GM23338 (cell line): ENCODE data around the gene GPR135. TPM values are rescaled to one million over a fixed set of nuclear protein-coding genes. Genes with fewer than 3 reads are reported as not detected.
A peak's percentile ranks its signal among the peaks of the same experiment; 100 is the strongest.

Experiments
- ATAC-seq: fragments of 200-7000 bp; cut with Tn5 transposase; 3 replicates; pipeline ENCODE4 v1.9.1; 2020
- DNase-seq: peaks from one replicate; pipeline ENCODE4 v3.0.0-alpha.2; 2015; ENCODE audit warnings: low spot score
- H2AFZ ChIP-seq: fragments of 200-600 bp; sonication (generic); 2 replicates; pipeline ENCODE4 v1.8.0; 2016; ENCODE audit warnings: antibody characterized with exemption, mild to moderate bottlenecking, moderate library complexity
- H3F3A ChIP-seq: fragments of 200-600 bp; sonication (generic); replicated peaks from 2 replicates; pipeline ENCODE4 v1.8.0; 2017; ENCODE audit warnings: antibody characterized with exemption, mixed run types, low read depth
- H3K27ac ChIP-seq: fragments of 200-600 bp; sonication (generic); 2 replicates; pipeline ENCODE4 v1.6.1; 2016; ENCODE audit warnings: low read depth
- H3K27me3 ChIP-seq: fragments of 200-600 bp; sonication (generic); 2 replicates; pipeline ENCODE4 v1.8.0; 2016; ENCODE audit warnings: mild to moderate bottlenecking, mixed run types, moderate library complexity; ENCODE audit not compliant: insufficient read depth
- H3K36me3 ChIP-seq: fragments of 200-600 bp; sonication (generic); 2 replicates; pipeline ENCODE4 v1.8.0; 2016; ENCODE audit warnings: mild to moderate bottlenecking; ENCODE audit not compliant: insufficient read depth
- H3K4me1 ChIP-seq: fragments of 200-600 bp; sonication (generic); 2 replicates; pipeline ENCODE4 v1.8.0; 2016; ENCODE audit warnings: mild to moderate bottlenecking, moderate library complexity; ENCODE audit not compliant: insufficient read depth
- H3K4me2 ChIP-seq: fragments of 200-600 bp; sonication (generic); 2 replicates; pipeline ENCODE4 v1.7.1; 2017; ENCODE audit warnings: mixed run types
- H3K4me3 ChIP-seq: fragments of 200-600 bp; sonication (generic); 2 replicates; pipeline ENCODE4 v1.6.1; 2016; ENCODE audit warnings: mixed run types
- H3K79me2 ChIP-seq: fragments of 200-600 bp; sonication (generic); replicated peaks from 2 replicates; pipeline ENCODE4 v1.8.0; 2017; ENCODE audit warnings: mild to moderate bottlenecking; ENCODE audit not compliant: insufficient read depth
- H3K9me2 ChIP-seq: fragments of 200-600 bp; sonication (generic); 2 replicates; pipeline ENCODE4 v1.8.0; 2017; ENCODE audit not compliant: insufficient read depth
- H4K20me1 ChIP-seq: fragments of 200-600 bp; sonication (generic); replicated peaks from 2 replicates; pipeline ENCODE4 v1.8.0; 2017; ENCODE audit warnings: mild to moderate bottlenecking; ENCODE audit not compliant: insufficient read depth
- H3K27ac Mint-ChIP-seq: 2 replicates; pipeline ENCODE4 v1.8.0; 2020; ENCODE audit warnings: inconsistent platforms, mild to moderate bottlenecking, moderate library complexity, mixed read lengths
- H3K27me3 Mint-ChIP-seq: 3 replicates; pipeline ENCODE4 v1.8.0; 2022; ENCODE audit warnings: low read depth, mild to moderate bottlenecking, moderate library complexity, mixed read lengths, inconsistent platforms; ENCODE audit not compliant: insufficient read depth, poor library complexity
- H3K36me3 Mint-ChIP-seq: 3 replicates; pipeline ENCODE4 v1.8.0; 2021; ENCODE audit warnings: low read depth, mild to moderate bottlenecking, inconsistent platforms, moderate library complexity, mixed read lengths
- H3K4me1 Mint-ChIP-seq: 3 replicates; pipeline ENCODE4 v1.8.0; 2020; ENCODE audit warnings: mild to moderate bottlenecking, inconsistent platforms, mixed read lengths
- H3K4me3 Mint-ChIP-seq: 3 replicates; pipeline ENCODE4 v1.8.0; 2021; ENCODE audit warnings: moderate library complexity, mild to moderate bottlenecking, inconsistent platforms, mixed read lengths
- H3K9me3 Mint-ChIP-seq: 3 replicates; pipeline ENCODE4 v1.8.0; 2020; ENCODE audit warnings: moderate library complexity, mild to moderate bottlenecking, inconsistent platforms, mixed read lengths
- CREB1 ChIP-seq: fragments of 250-450 bp; sonication (Bioruptor Pico); IDR thresholded peaks from 2 replicates; pipeline ENCODE4 v1.5.0; 2020; ENCODE audit warnings: low read depth, mild to moderate bottlenecking, moderate library complexity
- CTCF ChIP-seq, 2 experiments: fragments of 200-600 bp in 1 of 2; sonication (generic) in 1 of 2; conservative IDR thresholded peaks; 2 replicates each; pipeline versions ENCODE4 v1.5.1 to v1.6.1; 2016 to 2017; ENCODE audit warnings: antibody characterized with exemption in 2 of 2, low read depth in 2 of 2, mild to moderate bottlenecking in 2 of 2, moderate library complexity in 1 of 2
- EZH2phosphoT487 ChIP-seq: fragments of 200-600 bp; sonication (generic); IDR thresholded peaks from one replicate; pipeline ENCODE4 v1.8.1; 2018; ENCODE audit warnings: antibody characterized with exemption; ENCODE audit not compliant: unreplicated experiment
- JUNB ChIP-seq: IDR thresholded peaks from one replicate; pipeline ENCODE4 v1.6.1; 2016; ENCODE audit warnings: antibody characterized with exemption; ENCODE audit not compliant: unreplicated experiment
- POLR2AphosphoS5 ChIP-seq: IDR thresholded peaks from 2 replicates; pipeline ENCODE4 v1.6.1; 2016; ENCODE audit warnings: antibody characterized with exemption, low read depth
- REST ChIP-seq: IDR thresholded peaks from one replicate; pipeline ENCODE4 v1.6.1; 2018; ENCODE audit warnings: antibody characterized with exemption; ENCODE audit not compliant: unreplicated experiment
- STAT1 ChIP-seq: IDR thresholded peaks from one replicate; pipeline ENCODE4 v1.6.1; 2016; ENCODE audit warnings: antibody characterized with exemption; ENCODE audit not compliant: unreplicated experiment
- ZNF331 ChIP-seq: fragments of 250-450 bp; sonication (Bioruptor Pico); IDR thresholded peaks from 2 replicates; pipeline ENCODE4 v1.5.0; 2020; ENCODE audit warnings: low read depth, mild to moderate bottlenecking, moderate library complexity
- ZNF462 ChIP-seq: fragments of 250-450 bp; sonication (Bioruptor Pico); IDR thresholded peaks from 2 replicates; pipeline ENCODE4 v1.5.0; 2020; ENCODE audit warnings: mild to moderate bottlenecking, moderate library complexity
- polyA plus RNA-seq: library from polyadenylated mRNA; unstranded; fragments of >200 nt; fragmentation: Nextera tagmentation; extraction: Ambion mirVana; gene quantifications from 2 replicates; pipeline ENCODE4 v1.2.1, GENCODE V29; 2016
- total RNA-seq: library from RNA; depleted of rRNA; stranded (reverse); fragments of >200 nt; shearing (Covaris generic); gene quantifications from 2 replicates; pipeline ENCODE4 v1.2.3, GENCODE V29; 2014

Gene GPR135
- total and polyA plus RNA-seq, 2 experiments from 2014 or later: 0.47 to 2.2 TPM

- TF ChIP-seq ZNF462 (CRISPR knock-in tag) (no peak), EZH2phosphoT487 (no peak), CTCF (conservative IDR thresholded peaks at IDR 0.05; ENCODE audit: low read depth in 2 of 2) (no peak), JUNB (no peak)
These were observed 19.5 kb upstream of the GPR135 start (continued) for GRCh38 chr14:59484639-59485175.

GRCh38 chr14:59483819-59484638, 18.8 kb upstream of the GPR135 start, which contains the start of the genes JKAMP and L3HYPDH:
Gene JKAMP (plus strand): TSS chr14:59484517. CDS start chr14:59484590, 73 bp downstream.
Gene L3HYPDH (minus strand): TSS chr14:59484408. CDS start chr14:59484316, 92 bp downstream.
- Histone ChIP-seq H2AFZ (peak within 1 kb of the TSS; percentile 91), H3K27me3 (no peaks in the 10 kb centered on the region; the same call in 1 of the 2 replicates), H3K27ac (peak within 1 kb of the TSS; percentile 81), H3K4me1 (peaks cover 9% of the 10 kb centered on the region), H3K4me2 (peak within 1 kb of the TSS; percentile 75), H3K9me2 (no peaks in the 10 kb centered on the region), H3K36me3 (peaks cover 12% of the 10 kb centered on the region; the same call in 1 of the 2 replicates), H3K79me2 (peaks cover 51% of the 10 kb centered on the region), H3F3A (no peaks in the 10 kb centered on the region), H4K20me1 (peaks cover 12% of the 10 kb centered on the region; the same call in 1 of the 2 replicates), H3K4me3 (peak within 1 kb of the TSS; percentile 80)
- Mint-ChIP-seq H3K4me3 (peak within 1 kb of the TSS; percentile 98), H3K36me3 (peaks cover 14% of the 10 kb centered on the region), H3K27ac (peak within 1 kb of the TSS; percentile 97), H3K4me1 (peaks cover 21% of the 10 kb centered on the region), H3K27me3 (peaks cover 2% of the 10 kb centered on the region), H3K9me3 (no peaks in the 10 kb centered on the region)
- peak; percentile 90 for ATAC-seq
- peak; percentile 99 for DNase-seq
- peak; percentile 93 for TF ChIP-seq POLR2AphosphoS5
- TF ChIP-seq CREB1 (CRISPR knock-in tag): no peak; the same call in 1 of the 2 replicates
- TF ChIP-seq CTCF (conservative IDR thresholded peaks at IDR 0.05; ENCODE audit: low read depth in 2 of 2): peak; percentile 40 to 46
- TF ChIP-seq ZNF331 (CRISPR knock-in tag): no peak
- no peak for TF ChIP-seq JUNB
- TF ChIP-seq STAT1: no peak
- peak; percentile 39 for TF ChIP-seq REST
